Adrenal gland (tissue), 5 donors: ENCODE measurements around the gene DFFB.

Experiments
- CTCF ChIP-seq, 6 experiments: fragments of 450-650 bp in 4 of 6; fragments of 200-600 bp in 2 of 6; sonication (generic) in 1 of 6; IDR thresholded peaks; 1 replicate in 5 of 6; 2 replicates in 1 of 6; pipeline versions ENCODE4 v1.5.1 to v1.8.0; 2016 to 2021; ENCODE audit warnings: antibody characterized with exemption in 6 of 6, mild to moderate bottlenecking in 2 of 6, moderate library complexity in 1 of 6
- POLR2A ChIP-seq, 2 donors: fragments of 450-650 bp; IDR thresholded peaks; one replicate each; pipeline ENCODE4 v1.6.1; 2017; ENCODE audit warnings: antibody characterized with exemption in 2 of 2, mild to moderate bottlenecking in 2 of 2, moderate library complexity in 1 of 2
- donor health status: DM: no; HTN: no; CAD: no.

GRCh38 chr1:3838788-3839187 lies 18.5 kb upstream of the DFFB start:
- TF ChIP-seq CTCF (IDR thresholded peaks at IDR 0.05): no peak
- TF ChIP-seq POLR2A (IDR thresholded peaks at IDR 0.05): no peak
